ENCODE data around the gene PPP1R14C. TPM values are rescaled to one million over a fixed set of nuclear protein-coding genes. Genes with fewer than 3 reads are reported as not detected.

Gene PPP1R14C
- total RNA-seq, 3 donors from 2014 or later: 11.1 to 33.5 (median 25.2) TPM

- H3K36me3 ChIP-seq (ENCODE audit: low read depth): no peaks in the 10 kb centered on the region
- peaks cover 2% of the 10 kb centered on the region for H3K9me3 ChIP-seq
- TF ChIP-seq CTCF (IDR thresholded peaks at IDR 0.05): no peak
- ATAC-seq (no peak), DNase-seq (no peak)
- intact Hi-C loops (cut with DNase I, micrococcal nuclease): no loop called here
- peaks cover 2% of the 10 kb centered on the region for H3K4me1 ChIP-seq (ENCODE audit: low read depth)
- H3K4me3 ChIP-seq: no peak overlapping the region
Observed at GRCh38 chr6:150291968-150292710, 149.3 kb downstream of the PPP1R14C start.

GRCh38 chr6:150293019-150293418 is 150.2 kb downstream of the PPP1R14C start:
- Histone ChIP-seq H3K4me1 (ENCODE audit: low read depth) (peaks cover 2% of the 10 kb centered on the region), H3K36me3 (ENCODE audit: low read depth) (no peaks in the 10 kb centered on the region), H3K4me3 (no peak overlapping the region), H3K9me3 (peaks cover 8% of the 10 kb centered on the region)
- ATAC-seq (no peak), DNase-seq (no peak)
- intact Hi-C loops (cut with DNase I, micrococcal nuclease): no loop called here
- no peak for TF ChIP-seq CTCF (IDR thresholded peaks at IDR 0.05)

GRCh38 chr6:150293423-150294173 is 150.8 kb downstream of the PPP1R14C start:
- intact Hi-C loops (cut with DNase I, micrococcal nuclease): no loop called here
- no peak for DNase-seq
- no peak for TF ChIP-seq CTCF (IDR thresholded peaks at IDR 0.05)
- no peak overlapping the region for H3K4me3 ChIP-seq
- ATAC-seq: no peak
- peaks cover 8% of the 10 kb centered on the region for H3K9me3 ChIP-seq
- H3K36me3 ChIP-seq (ENCODE audit: low read depth): no peaks in the 10 kb centered on the region
- H3K4me1 ChIP-seq (ENCODE audit: low read depth): peaks cover 2% of the 10 kb centered on the region

- no peak for TF ChIP-seq CTCF (IDR thresholded peaks at IDR 0.05)
- intact Hi-C loops (cut with DNase I, micrococcal nuclease): no loop called here
- ATAC-seq (no peak), DNase-seq (no peak)
- H3K36me3 ChIP-seq (ENCODE audit: low read depth): no peaks in the 10 kb centered on the region
- peaks cover 2% of the 10 kb centered on the region for H3K4me1 ChIP-seq (ENCODE audit: low read depth)
- H3K4me3 ChIP-seq: no peak overlapping the region
- H3K9me3 ChIP-seq: peaks cover 8% of the 10 kb centered on the region
Observed at GRCh38 chr6:150296890-150297289, 154.0 kb downstream of the PPP1R14C start.

GRCh38 chr6:150297327-150298029 is 154.6 kb downstream of the PPP1R14C start:
- ATAC-seq (peak; percentile 76), DNase-seq (peak in 1 of 3 donors; percentile 35)
- H3K9me3 ChIP-seq: peaks cover 8% of the 10 kb centered on the region
- intact Hi-C loops (cut with DNase I, micrococcal nuclease): no loop called here
- peaks cover 6% of the 10 kb centered on the region for H3K4me1 ChIP-seq (ENCODE audit: low read depth)
- H3K36me3 ChIP-seq (ENCODE audit: low read depth): no peaks in the 10 kb centered on the region
- no peak for TF ChIP-seq CTCF (IDR thresholded peaks at IDR 0.05)
- no peak overlapping the region for H3K4me3 ChIP-seq
